ENCODE measurements around the gene VILL.

The VILL gene

GRCh38 chr3:37990527-37990926 lies at the start of gene VILL:
Gene VILL, plus strand, starts transcription at chr3:37990786. Its CDS starts 2,887 bp downstream, at chr3:37993673.
- ATAC-seq, result no peak
- no peak for DNase-seq

- no peak for ATAC-seq
- DNase-seq, result no peak
These were observed 48.7 kb upstream of the VILL start for GRCh38 chr3:37941608-37942508.

GRCh38 chr3:37942646-37943045 lies 47.9 kb upstream of the VILL start:
- ATAC-seq, result no peak
- no peak for DNase-seq

GRCh38 chr3:37943126-37943525 lies 47.5 kb upstream of the VILL start:
- no peak for DNase-seq
- no peak for ATAC-seq

GRCh38 chr3:37943631-37944314 lies 46.8 kb upstream of the VILL start:
- ATAC-seq (no peak), DNase-seq (no peak)

GRCh38 chr3:37944391-37944842 lies 46.2 kb upstream of the VILL start:
- ATAC-seq, result no peak

GRCh38 chr3:37945156-37945806 lies 45.3 kb upstream of the VILL start:
- DNase-seq (no peak), ATAC-seq (no peak)

More at GRCh38 chr3:37944391-37944842, 46.2 kb upstream of the VILL start:
- no peak for DNase-seq

GRCh38 chr3:37945807-37946530 lies 44.6 kb upstream of the VILL start:
- DNase-seq (no peak), ATAC-seq (no peak)

GRCh38 chr3:37946531-37946889 lies 44.1 kb upstream of the VILL start:
- DNase-seq, result no peak
- ATAC-seq, result no peak

- ATAC-seq (no peak), DNase-seq (no peak)
These were observed 40.7 kb upstream of the VILL start for GRCh38 chr3:37949866-37950265.

- ATAC-seq, result no peak
- DNase-seq, result no peak
These were observed 38.0 kb upstream of the VILL start for GRCh38 chr3:37952564-37952963.

- ATAC-seq, result no peak
- no peak for DNase-seq
These were observed 37.4 kb upstream of the VILL start for GRCh38 chr3:37953226-37953625.

- no peak for DNase-seq
- no peak for ATAC-seq
These were observed 36.7 kb upstream of the VILL start for GRCh38 chr3:37953707-37954394.

GRCh38 chr3:37954881-37955280 lies 35.7 kb upstream of the VILL start:
- ATAC-seq, result no peak
- no peak for DNase-seq

GRCh38 chr3:37955918-37956707 lies 34.5 kb upstream of the VILL start:
- ATAC-seq, result no peak
- no peak for DNase-seq

- ATAC-seq (no peak), DNase-seq (no peak)
These were observed 33.7 kb upstream of the VILL start for GRCh38 chr3:37956723-37957538.

GRCh38 chr3:37957539-37957936 lies 33.0 kb upstream of the VILL start:
- DNase-seq (no peak), ATAC-seq (no peak)

- DNase-seq, result no peak
- no peak for ATAC-seq
These were observed 28.8 kb upstream of the VILL start for GRCh38 chr3:37961622-37962431.

GRCh38 chr3:37963016-37963415 lies 27.6 kb upstream of the VILL start:
- DNase-seq (no peak), ATAC-seq (no peak)

Data from stimulated activated naive CD8-positive, alpha-beta T cell treated with anti-CD3 and anti-CD28 coated beads, Interleukin-15, Interleukin-2, amounts not matched to agents 100 U/mL and 50 U/mL, for 24 hours (primary cell).